ENCODE measurements around the gene TSPAN18.

Gene TSPAN18

DNA sequence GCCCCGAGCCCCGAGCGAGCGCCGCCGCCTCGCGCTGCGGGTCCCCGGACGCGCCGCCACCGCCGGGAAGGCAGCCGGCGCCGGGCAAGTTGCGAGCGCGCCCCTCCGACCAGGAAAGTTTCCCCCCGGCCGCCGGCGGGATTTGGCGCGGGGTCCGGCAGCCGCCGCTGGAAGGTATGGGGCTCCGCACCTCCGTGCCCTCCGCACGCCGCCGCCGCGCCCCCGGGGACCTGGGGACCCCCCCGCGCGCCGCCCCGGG is 281 bp downstream of the TSPAN18 start:
- no peak for TF ChIP-seq CTCF (IDR thresholded peaks at IDR 0.05)

- peak; percentile 92 for TF ChIP-seq CTCF (IDR thresholded peaks at IDR 0.05)
Measured at GRCh38 chr11:44727373-44728287, 868 bp downstream of the TSPAN18 start.

DNA sequence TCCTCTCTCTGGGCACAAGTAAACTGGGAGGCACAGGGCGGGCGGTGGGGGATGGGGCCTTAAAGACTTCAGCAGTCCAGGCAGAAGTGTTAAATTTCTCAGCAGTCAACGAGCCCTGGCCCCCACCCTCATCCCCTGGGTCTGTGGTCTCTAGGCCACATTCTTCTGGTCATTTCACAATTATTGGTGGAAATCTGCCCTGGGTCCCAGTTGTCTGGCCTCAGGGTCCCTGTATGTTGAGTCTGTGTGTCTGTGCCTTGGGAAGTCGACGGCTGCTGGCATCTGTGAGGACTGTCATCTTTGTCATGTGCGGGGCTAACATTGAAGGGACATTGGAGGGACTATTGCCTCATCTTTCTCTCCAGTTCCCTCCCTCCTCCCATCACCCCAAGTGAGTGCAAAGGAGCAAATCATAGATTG is 1.7 kb downstream of the TSPAN18 start:
- no peak for TF ChIP-seq CTCF (IDR thresholded peaks at IDR 0.05)

DNA sequence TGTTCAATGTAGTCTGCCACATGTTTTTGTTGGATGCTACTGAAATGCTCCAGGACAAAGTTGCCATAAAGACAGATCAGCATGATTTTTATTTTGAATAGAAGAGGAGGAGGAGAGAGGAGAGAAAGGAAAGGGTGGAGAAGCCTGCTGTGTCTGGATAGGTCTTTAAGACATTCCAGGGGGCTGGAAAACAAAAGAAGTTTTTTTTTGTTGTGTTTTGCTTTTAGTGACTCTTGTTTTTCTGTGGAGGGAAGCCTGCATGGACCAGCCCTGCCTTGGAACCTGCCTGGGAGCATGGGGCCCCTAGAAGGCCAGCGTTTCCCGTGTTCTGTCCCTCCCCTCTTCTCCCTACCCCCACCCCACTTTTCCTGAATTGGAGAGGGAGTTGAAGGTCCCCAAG is 2.3 kb downstream of the TSPAN18 start:
- no peak for TF ChIP-seq CTCF (IDR thresholded peaks at IDR 0.05)

DNA sequence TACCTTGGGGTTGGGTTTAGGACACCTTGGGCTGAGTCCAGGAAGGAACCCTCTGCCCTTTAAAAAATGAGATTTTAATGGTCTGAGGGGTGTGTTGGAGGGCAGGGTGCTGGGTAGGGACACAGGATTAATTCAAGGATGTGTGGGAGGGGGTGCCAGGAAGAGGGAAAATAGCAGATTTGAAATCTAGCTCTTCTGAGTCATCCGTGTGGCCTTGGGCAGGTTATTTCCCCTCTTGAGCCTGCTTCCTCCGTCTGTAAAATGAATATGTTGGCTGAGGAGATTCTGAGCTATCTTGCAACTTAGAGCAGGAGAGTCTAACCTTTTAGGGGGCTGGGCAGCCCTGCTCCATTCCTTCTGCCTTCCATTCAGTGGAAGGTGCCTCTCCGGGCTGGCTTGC is 3.0 kb downstream of the TSPAN18 start:
- no peak for TF ChIP-seq CTCF (IDR thresholded peaks at IDR 0.05)

DNA sequence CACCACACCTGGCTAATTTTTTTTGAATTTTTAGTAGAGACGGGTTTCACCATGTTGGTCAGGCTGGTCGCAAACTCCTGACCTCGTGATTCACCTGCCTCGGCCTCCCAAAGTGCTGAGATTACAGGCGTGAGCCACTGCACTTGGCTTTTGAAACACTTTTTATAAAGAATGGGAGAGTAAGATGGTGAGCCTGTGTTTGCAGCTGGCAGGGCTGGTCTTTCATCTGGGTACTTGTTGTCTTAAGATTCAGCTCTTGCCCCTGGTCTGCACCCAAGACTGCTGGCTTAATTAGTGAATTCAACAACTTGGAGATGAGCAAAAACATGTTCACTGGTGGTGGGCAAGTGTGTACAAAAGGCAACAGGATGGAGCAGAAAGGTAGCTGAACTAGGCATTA is 4.0 kb downstream of the TSPAN18 start:
- no peak for TF ChIP-seq CTCF (IDR thresholded peaks at IDR 0.05)

DNA sequence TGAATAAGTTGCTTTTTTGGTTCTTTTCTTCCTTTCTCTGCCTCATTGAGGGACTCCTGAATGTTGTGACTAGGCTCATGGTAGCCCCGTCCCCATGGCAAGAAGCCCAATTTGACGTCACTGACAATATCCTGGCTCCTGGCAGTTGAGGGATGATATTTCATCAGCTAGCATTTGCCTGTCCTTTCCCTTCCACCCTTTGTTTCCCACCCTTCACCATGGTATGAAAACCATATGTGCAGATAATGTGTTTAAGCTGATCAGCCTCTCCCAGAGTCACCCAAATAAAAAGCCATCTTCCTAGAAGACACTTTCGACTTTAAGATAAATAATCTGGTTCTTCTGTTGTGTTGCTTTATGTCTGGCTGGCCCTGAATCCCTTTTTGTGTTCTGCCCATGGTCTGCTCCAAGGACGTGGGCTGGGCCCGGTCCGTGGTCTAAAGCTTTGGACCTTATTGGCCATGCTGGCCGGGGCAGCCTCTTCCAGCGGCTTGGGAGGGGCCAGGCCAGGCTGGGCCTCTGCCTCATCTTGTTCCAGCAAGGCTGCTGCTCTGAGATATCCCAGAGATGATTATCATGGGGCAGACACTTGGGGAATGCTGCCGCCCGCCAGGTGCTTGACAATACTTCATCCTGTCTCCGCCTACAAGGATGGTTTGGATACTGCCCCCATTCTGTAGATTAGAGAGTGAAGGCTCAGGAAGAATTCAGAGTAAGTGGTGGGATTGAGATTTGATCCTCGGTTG is 5.1 kb downstream of the TSPAN18 start:
- no peak for TF ChIP-seq CTCF (IDR thresholded peaks at IDR 0.05)
